GM23338 (cell line): ENCODE data around the gene FRYL. TPM values are rescaled to one million over a fixed set of nuclear protein-coding genes. Genes with fewer than 3 reads are reported as not detected.
"Not testable (repeated sequence)": the region's sequence is repeated elsewhere in the genome, so short reads cannot be mapped to it uniquely, and the experiment has no call there.

Experiments
- ATAC-seq: fragments of 200-7000 bp; cut with Tn5 transposase; 3 replicates; pipeline ENCODE4 v1.9.1; 2020
- DNase-seq: peaks from one replicate; pipeline ENCODE4 v3.0.0-alpha.2; 2015; ENCODE audit warnings: low spot score
- H2AFZ ChIP-seq: fragments of 200-600 bp; sonication (generic); 2 replicates; pipeline ENCODE4 v1.8.0; 2016; ENCODE audit warnings: antibody characterized with exemption, mild to moderate bottlenecking, moderate library complexity
- H3F3A ChIP-seq: fragments of 200-600 bp; sonication (generic); replicated peaks from 2 replicates; pipeline ENCODE4 v1.8.0; 2017; ENCODE audit warnings: antibody characterized with exemption, mixed run types, low read depth
- H3K27ac ChIP-seq: fragments of 200-600 bp; sonication (generic); 2 replicates; pipeline ENCODE4 v1.6.1; 2016; ENCODE audit warnings: low read depth
- H3K27me3 ChIP-seq: fragments of 200-600 bp; sonication (generic); 2 replicates; pipeline ENCODE4 v1.8.0; 2016; ENCODE audit warnings: mild to moderate bottlenecking, mixed run types, moderate library complexity; ENCODE audit not compliant: insufficient read depth
- H3K36me3 ChIP-seq: fragments of 200-600 bp; sonication (generic); 2 replicates; pipeline ENCODE4 v1.8.0; 2016; ENCODE audit warnings: mild to moderate bottlenecking; ENCODE audit not compliant: insufficient read depth
- H3K4me1 ChIP-seq: fragments of 200-600 bp; sonication (generic); 2 replicates; pipeline ENCODE4 v1.8.0; 2016; ENCODE audit warnings: mild to moderate bottlenecking, moderate library complexity; ENCODE audit not compliant: insufficient read depth
- H3K4me2 ChIP-seq: fragments of 200-600 bp; sonication (generic); 2 replicates; pipeline ENCODE4 v1.7.1; 2017; ENCODE audit warnings: mixed run types
- H3K4me3 ChIP-seq: fragments of 200-600 bp; sonication (generic); 2 replicates; pipeline ENCODE4 v1.6.1; 2016; ENCODE audit warnings: mixed run types
- H3K79me2 ChIP-seq: fragments of 200-600 bp; sonication (generic); replicated peaks from 2 replicates; pipeline ENCODE4 v1.8.0; 2017; ENCODE audit warnings: mild to moderate bottlenecking; ENCODE audit not compliant: insufficient read depth
- H3K9me2 ChIP-seq: fragments of 200-600 bp; sonication (generic); 2 replicates; pipeline ENCODE4 v1.8.0; 2017; ENCODE audit not compliant: insufficient read depth
- H4K20me1 ChIP-seq: fragments of 200-600 bp; sonication (generic); replicated peaks from 2 replicates; pipeline ENCODE4 v1.8.0; 2017; ENCODE audit warnings: mild to moderate bottlenecking; ENCODE audit not compliant: insufficient read depth
- H3K27ac Mint-ChIP-seq: 2 replicates; pipeline ENCODE4 v1.8.0; 2020; ENCODE audit warnings: inconsistent platforms, mild to moderate bottlenecking, moderate library complexity, mixed read lengths
- H3K27me3 Mint-ChIP-seq: 3 replicates; pipeline ENCODE4 v1.8.0; 2022; ENCODE audit warnings: low read depth, mild to moderate bottlenecking, moderate library complexity, mixed read lengths, inconsistent platforms; ENCODE audit not compliant: insufficient read depth, poor library complexity
- H3K36me3 Mint-ChIP-seq: 3 replicates; pipeline ENCODE4 v1.8.0; 2021; ENCODE audit warnings: low read depth, mild to moderate bottlenecking, inconsistent platforms, moderate library complexity, mixed read lengths
- H3K4me1 Mint-ChIP-seq: 3 replicates; pipeline ENCODE4 v1.8.0; 2020; ENCODE audit warnings: mild to moderate bottlenecking, inconsistent platforms, mixed read lengths
- H3K4me3 Mint-ChIP-seq: 3 replicates; pipeline ENCODE4 v1.8.0; 2021; ENCODE audit warnings: moderate library complexity, mild to moderate bottlenecking, inconsistent platforms, mixed read lengths
- H3K9me3 Mint-ChIP-seq: 3 replicates; pipeline ENCODE4 v1.8.0; 2020; ENCODE audit warnings: moderate library complexity, mild to moderate bottlenecking, inconsistent platforms, mixed read lengths
- ETS1 ChIP-seq: IDR thresholded peaks from 2 replicates; pipeline ENCODE4 v1.6.1; 2016; ENCODE audit warnings: antibody characterized with exemption
- JUNB ChIP-seq: IDR thresholded peaks from one replicate; pipeline ENCODE4 v1.6.1; 2016; ENCODE audit warnings: antibody characterized with exemption; ENCODE audit not compliant: unreplicated experiment
- NANOG ChIP-seq: IDR thresholded peaks from 2 replicates; pipeline ENCODE4 v1.6.1; 2016; ENCODE audit warnings: antibody characterized with exemption, borderline replicate concordance
- REST ChIP-seq: IDR thresholded peaks from one replicate; pipeline ENCODE4 v1.6.1; 2018; ENCODE audit warnings: antibody characterized with exemption; ENCODE audit not compliant: unreplicated experiment
- STAT1 ChIP-seq: IDR thresholded peaks from one replicate; pipeline ENCODE4 v1.6.1; 2016; ENCODE audit warnings: antibody characterized with exemption; ENCODE audit not compliant: unreplicated experiment
- ZNF331 ChIP-seq: fragments of 250-450 bp; sonication (Bioruptor Pico); IDR thresholded peaks from 2 replicates; pipeline ENCODE4 v1.5.0; 2020; ENCODE audit warnings: low read depth, mild to moderate bottlenecking, moderate library complexity
- polyA plus RNA-seq: library from polyadenylated mRNA; unstranded; fragments of >200 nt; fragmentation: Nextera tagmentation; extraction: Ambion mirVana; gene quantifications from 2 replicates; pipeline ENCODE4 v1.2.1, GENCODE V29; 2016
- total RNA-seq: library from RNA; depleted of rRNA; stranded (reverse); fragments of >200 nt; shearing (Covaris generic); gene quantifications from 2 replicates; pipeline ENCODE4 v1.2.3, GENCODE V29; 2014

Gene FRYL
- total and polyA plus RNA-seq, 2 experiments from 2014 or later, result 30.7 to 53.3 TPM

- Histone ChIP-seq H3K4me2 (no peak overlapping the region), H3K27me3 (no peaks in the 10 kb centered on the region), H3K9me2 (no peaks in the 10 kb centered on the region), H3K36me3 (no peaks in the 10 kb centered on the region; the same call in 1 of the 2 replicates), H3F3A (no peaks in the 10 kb centered on the region), H3K4me1 (peaks cover 7% of the 10 kb centered on the region; the same call in 1 of the 2 replicates), H3K79me2 (peaks cover 100% of the 10 kb centered on the region), H2AFZ (no peak overlapping the region), H3K4me3 (no peak overlapping the region), H3K27ac (no peak overlapping the region), H4K20me1 (peaks cover 19% of the 10 kb centered on the region)
- H3K36me3 Mint-ChIP-seq, result peaks cover 14% of the 10 kb centered on the region; the same call in 2 of the 3 replicates
- no peak overlapping the region for H3K27ac Mint-ChIP-seq
- H3K27me3 Mint-ChIP-seq, result peaks cover 5% of the 10 kb centered on the region
- DNase-seq, result no peak
- TF ChIP-seq REST (no peak), NANOG (no peak), ZNF331 (no peak)
- H3K9me3 Mint-ChIP-seq, result peaks cover 10% of the 10 kb centered on the region; the same call in 2 of the 3 replicates
- H3K4me1 Mint-ChIP-seq, result peaks cover 11% of the 10 kb centered on the region
- no peak overlapping the region for H3K4me3 Mint-ChIP-seq
- ATAC-seq, result no peak
Measured at GRCh38 chr4:48762408-48762807, 17.7 kb downstream of the FRYL start.

GRCh38 chr4:48761286-48761685, 18.8 kb downstream of the FRYL start:
- Histone ChIP-seq H3K4me3 (no peak overlapping the region), H3K9me2 (no peaks in the 10 kb centered on the region), H3F3A (no peaks in the 10 kb centered on the region), H3K4me2 (no peak overlapping the region), H3K4me1 (no peaks in the 10 kb centered on the region), H4K20me1 (peaks cover 19% of the 10 kb centered on the region), H3K79me2 (peaks cover 100% of the 10 kb centered on the region), H2AFZ (no peak overlapping the region), H3K27me3 (no peaks in the 10 kb centered on the region), H3K36me3 (no peaks in the 10 kb centered on the region; the same call in 1 of the 2 replicates), H3K27ac (no peak overlapping the region)
- H3K27me3 Mint-ChIP-seq, result peaks cover 3% of the 10 kb centered on the region
- no peak for DNase-seq
- no peak overlapping the region for H3K27ac Mint-ChIP-seq
- H3K4me3 Mint-ChIP-seq, result no peak overlapping the region
- H3K9me3 Mint-ChIP-seq, result peaks cover 11% of the 10 kb centered on the region; the same call in 2 of the 3 replicates
- TF ChIP-seq NANOG (no peak), JUNB (no peak), ETS1 (no peak), ZNF331 (no peak), STAT1 (no peak)
- no peak for ATAC-seq
- H3K4me1 Mint-ChIP-seq, result peaks cover 3% of the 10 kb centered on the region; the same call in 2 of the 3 replicates
- peaks cover 13% of the 10 kb centered on the region; the same call in 2 of the 3 replicates for H3K36me3 Mint-ChIP-seq

GRCh38 chr4:48758703-48759102, 21.4 kb downstream of the FRYL start:
- Mint-ChIP-seq H3K9me3 (peaks cover 32% of the 10 kb centered on the region), H3K36me3 (peaks cover 34% of the 10 kb centered on the region; the same call in 2 of the 3 replicates)
- H3K27me3 Mint-ChIP-seq, H3K4me1 Mint-ChIP-seq, ATAC-seq, DNase-seq, H3K4me1 ChIP-seq, H3K27me3 ChIP-seq, H3K9me2 ChIP-seq, H3K4me3 ChIP-seq, H3K4me3 Mint-ChIP-seq, H3K4me2 ChIP-seq, H3K27ac Mint-ChIP-seq, H3K27ac ChIP-seq, H3K36me3 ChIP-seq, H2AFZ ChIP-seq, H3F3A ChIP-seq, H4K20me1 ChIP-seq: not testable (repeated sequence)
- peaks cover 100% of the 10 kb centered on the region for H3K79me2 ChIP-seq
